NCI-H146 (cell line): ENCODE measurements around the gene SH3BGRL.
"Not testable (repeated sequence)": the region's sequence is repeated elsewhere in the genome, so short reads cannot be mapped to it uniquely, and the experiment has no call there.

Experiments
- DNase-seq: peaks from one replicate; lab custom pipeline; 2025; lab: John Stamatoyannopoulos, UW

Gene SH3BGRL

GRCh38 chrX:81259714-81260395 is 58.0 kb downstream of the SH3BGRL start:
- no peak for DNase-seq

GRCh38 chrX:81261576-81261975 is 59.7 kb downstream of the SH3BGRL start:
- DNase-seq = no peak

DNA sequence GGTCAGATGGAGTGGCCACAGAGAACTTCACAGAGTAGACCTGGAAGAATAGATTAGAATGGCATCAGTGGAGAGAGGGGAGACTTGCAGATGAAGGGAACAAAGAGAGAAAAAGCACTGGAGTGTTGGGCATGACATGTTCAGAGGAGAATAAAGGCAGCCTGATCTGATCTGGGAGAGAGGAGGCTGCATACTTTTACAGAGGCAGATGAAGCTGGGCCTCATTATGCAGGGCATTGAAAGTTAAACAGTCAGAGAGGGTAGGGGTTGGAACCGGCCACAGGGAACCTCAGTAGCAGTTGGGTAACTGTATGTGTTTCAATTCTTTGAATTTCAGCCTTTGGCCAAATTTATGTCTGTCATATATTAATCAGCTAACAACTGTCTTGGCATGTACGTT is 61.2 kb downstream of the SH3BGRL start:
- DNase-seq = no peak

- no peak for DNase-seq
Measured at GRCh38 chrX:81278616-81279015, 76.7 kb downstream of the SH3BGRL start.

GRCh38 chrX:81280148-81280547 is 78.2 kb downstream of the SH3BGRL start:
- DNase-seq = no peak

DNA sequence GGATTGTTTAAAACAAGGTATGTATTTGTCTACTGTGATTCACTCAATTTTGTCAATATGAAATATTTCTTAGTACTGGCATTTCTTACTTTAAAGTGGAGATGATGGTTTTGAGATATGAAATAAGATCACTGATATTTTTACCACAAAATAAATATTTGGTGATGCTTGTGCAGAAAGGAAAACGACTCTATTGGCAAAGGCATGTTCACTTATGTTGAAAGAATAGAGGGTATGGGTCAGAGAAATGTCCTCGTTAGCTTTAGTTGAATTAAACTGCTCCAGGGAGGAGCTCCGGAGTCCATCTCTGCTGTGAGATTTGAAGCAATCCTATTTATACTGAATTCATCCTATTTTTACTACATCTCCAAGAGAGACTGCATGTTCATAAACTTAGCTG is 84.2 kb downstream of the SH3BGRL start:
- no peak for DNase-seq

DNA sequence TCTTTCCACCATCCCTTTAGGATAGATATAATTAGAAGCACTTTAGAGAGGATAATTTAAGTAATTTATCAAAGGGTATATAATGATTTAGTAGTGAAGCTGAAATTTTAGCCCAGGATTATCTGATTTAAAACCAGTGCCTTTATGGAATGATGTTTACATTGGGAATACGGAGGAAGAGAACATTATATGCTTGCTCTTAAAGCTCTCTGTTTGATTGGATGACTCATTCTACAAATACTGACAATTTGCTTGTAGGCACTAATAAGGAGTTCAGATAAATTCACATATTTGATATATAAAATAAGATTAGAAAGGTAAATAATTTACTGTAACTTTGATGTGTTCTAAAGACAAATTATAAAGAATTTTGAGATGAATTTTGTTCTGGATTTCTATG is 84.7 kb downstream of the SH3BGRL start:
- DNase-seq = no peak

GRCh38 chrX:81291996-81292395 is 90.1 kb downstream of the SH3BGRL start:
- no peak for DNase-seq

- no peak for DNase-seq
Measured at GRCh38 chrX:81294101-81294500, 92.2 kb downstream of the SH3BGRL start.

GRCh38 chrX:81301877-81302276 is 100.0 kb downstream of the SH3BGRL start:
- no peak for DNase-seq

DNA sequence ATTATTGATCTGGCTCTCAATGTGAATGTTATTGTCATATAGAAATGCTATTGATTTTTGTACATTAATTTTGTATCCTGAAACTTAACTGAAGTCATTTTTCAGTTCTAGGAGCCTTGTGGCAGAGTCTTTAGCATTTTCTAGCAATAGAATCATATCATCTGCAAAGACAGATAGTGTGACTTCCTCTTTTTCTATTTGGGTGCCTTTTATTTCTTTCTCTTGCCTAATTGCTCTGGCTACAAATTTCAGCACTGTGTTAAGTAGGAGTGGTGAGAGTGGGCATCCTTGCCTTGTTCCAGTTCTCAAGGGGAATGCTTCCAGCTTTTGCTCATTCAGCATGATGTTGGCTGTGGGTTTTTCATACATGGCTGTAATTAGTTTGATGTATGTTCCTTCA is 102.7 kb downstream of the SH3BGRL start:
- no peak for DNase-seq

DNA sequence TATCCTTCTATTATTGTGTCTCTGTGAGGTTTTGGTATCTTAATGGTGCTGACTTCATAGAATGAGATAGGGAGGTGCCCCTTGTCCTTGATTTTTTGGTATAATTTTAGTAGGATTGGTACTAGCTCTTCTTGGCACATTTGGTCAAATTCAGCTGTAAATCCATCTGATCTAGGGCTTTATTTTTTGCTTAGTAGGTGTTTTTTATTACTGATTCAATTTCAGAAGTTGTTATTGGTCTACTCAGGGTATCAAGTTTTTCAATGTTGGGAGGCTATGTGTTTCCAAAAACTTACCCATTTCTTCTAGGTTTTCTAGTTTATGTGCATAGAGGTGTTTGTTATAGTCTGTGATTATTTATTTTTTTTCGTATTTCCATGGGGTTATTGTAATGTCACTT is 103.3 kb downstream of the SH3BGRL start:
- no peak for DNase-seq

DNA sequence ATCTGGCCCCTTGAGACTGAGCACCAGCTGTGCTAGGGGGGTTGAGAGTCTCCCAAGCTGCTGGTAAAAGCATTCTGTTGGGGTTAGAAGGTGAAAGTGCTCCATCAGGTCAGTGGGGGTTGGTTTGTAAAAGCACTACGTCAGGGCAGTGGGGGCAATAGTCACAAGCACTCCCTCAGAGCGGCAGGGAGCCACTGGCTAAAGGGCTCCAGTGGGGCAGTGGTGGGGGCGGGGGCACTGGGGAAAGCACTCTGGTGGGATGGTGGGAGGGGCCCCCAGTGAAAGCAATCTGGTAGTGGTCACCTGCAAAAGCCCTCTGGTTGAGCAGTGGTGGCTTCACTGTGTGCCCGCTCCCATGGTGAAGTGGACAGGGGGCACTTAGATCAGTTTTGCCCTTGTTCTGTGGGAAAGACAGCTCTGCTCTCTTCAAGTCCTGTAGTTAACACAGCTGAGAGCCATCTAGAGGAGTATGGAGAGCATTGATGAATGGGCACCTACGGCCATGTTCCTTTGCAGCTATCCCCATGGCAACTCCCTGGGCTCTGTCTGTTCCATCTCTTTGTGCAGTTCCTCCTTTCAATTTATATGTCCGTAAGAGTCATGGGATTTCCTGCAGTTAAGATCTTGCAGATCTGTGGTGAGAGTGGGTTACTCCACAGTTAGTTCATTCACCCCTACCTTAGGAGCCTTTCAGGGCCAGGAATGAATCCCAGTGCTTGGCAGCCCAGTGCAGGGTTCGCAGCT is 106.4 kb downstream of the SH3BGRL start:
- no peak for DNase-seq

- DNase-seq = no peak
Measured at GRCh38 chrX:81316163-81316562, 114.3 kb downstream of the SH3BGRL start.

DNA sequence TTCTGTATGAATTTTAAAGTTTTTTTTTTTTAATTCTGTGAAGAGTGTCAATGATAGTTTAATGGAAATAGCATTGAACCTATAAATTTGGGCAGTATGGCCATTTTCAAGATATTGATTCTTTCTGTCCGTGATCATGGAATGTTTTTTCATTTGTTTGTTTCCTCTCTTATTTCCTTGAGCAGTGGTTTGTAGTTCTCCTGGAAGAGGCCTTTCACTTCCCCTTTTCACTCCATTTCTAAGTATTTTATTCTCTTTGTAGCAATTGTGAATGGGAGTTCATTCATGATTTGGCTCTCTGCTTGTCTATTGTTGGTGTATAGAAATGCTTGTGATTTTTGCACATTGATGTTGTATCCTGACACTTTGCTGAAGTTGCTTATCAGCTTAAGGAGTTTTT is 129.8 kb downstream of the SH3BGRL start:
- DNase-seq = not testable (repeated sequence)

- DNase-seq = no peak
Measured at GRCh38 chrX:81336455-81337152, 134.7 kb downstream of the SH3BGRL start.

GRCh38 chrX:81337805-81338204 is 135.9 kb downstream of the SH3BGRL start:
- DNase-seq = no peak

DNA sequence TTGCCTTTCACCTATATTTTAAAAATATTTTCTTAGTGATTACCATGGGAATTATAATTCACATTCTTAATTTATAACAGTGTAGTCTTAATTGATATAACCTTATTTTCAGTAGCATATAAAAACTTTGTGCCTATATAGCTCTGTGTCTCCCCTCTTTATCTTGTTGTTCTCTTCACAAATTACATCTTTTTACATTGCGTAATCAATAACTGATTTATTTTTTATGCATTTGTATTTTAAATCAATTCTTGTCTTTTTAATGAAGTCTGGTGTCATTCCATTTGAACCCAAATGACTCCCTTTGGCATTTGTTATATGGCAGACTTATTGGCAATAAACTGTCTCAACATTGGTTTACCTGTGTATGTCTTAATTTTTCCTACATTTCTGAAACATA is 137.0 kb downstream of the SH3BGRL start:
- DNase-seq = no peak

DNA sequence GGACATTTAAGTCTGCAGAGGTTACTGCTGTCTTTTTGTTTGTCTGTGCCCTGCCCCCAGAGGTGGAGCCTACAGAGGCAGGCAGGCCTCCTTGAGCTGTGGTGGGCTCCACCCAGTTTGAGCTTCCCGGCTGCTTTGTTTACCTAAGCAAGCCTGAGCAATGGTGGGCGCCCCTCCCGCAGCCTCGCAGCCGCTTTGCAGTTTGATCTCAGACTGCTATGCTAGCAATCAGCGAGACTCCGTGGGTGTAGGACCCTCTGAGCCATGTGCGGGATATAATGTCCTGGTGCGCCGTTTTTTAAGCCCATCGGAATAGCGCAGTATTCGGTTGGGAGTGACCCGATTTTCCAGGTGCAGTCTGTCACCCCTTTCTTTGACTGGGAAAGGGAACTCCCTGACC is 143.4 kb downstream of the SH3BGRL start:
- not testable (repeated sequence) for DNase-seq
